K562 (cell line): ENCODE results near the gene PI4KA. TPM values are rescaled to one million over a fixed set of nuclear protein-coding genes. Genes with fewer than 3 reads are reported as not detected.

Experiments
- ATAC-seq: fragments of 200-7000 bp; cut with Tn5 transposase; 3 replicates; pipeline ENCODE4 v1.9.1; 2020; ENCODE audit warnings: moderate library complexity
- BruUV-seq: library from RNA; stranded (reverse); fragments of 400-500 nt; replicated peaks from 2 replicates; lab custom pipeline; 2021; lab: Mats Ljungman, UMichigan
- CTCF ChIA-PET: fragments of 300-600 bp; formaldehyde crosslinking; extraction: SDS; loops from one replicate; lab custom pipeline; 2021; ENCODE audit warnings: low intra/inter-chr PET ratio; lab: Yijun Ruan, JAX
- POLR2A ChIA-PET: fragments of 300-600, 350-650 bp; sonication (Branson Sonifier 250); formaldehyde crosslinking; extraction: SDS; loops from one replicate; lab custom pipeline; 2021; ENCODE audit warnings: antibody characterized with exemption, inconsistent platforms; lab: Yijun Ruan, JAX
- DNase-seq, 4 experiments: peaks; one replicate each; pipeline versions ENCODE4 v3.0.0 to v3.0.0-alpha.2; 2011 to 2018; ENCODE audit warnings: low spot score in 3 of 4, mixed read lengths in 3 of 4; ENCODE audit errors: extremely low read depth in 1 of 4
- FAIRE-seq: peaks from 2 replicates; lab custom pipeline; 2011; peaks lifted over from hg19 to GRCh38; lab: Jason Lieb, UNC
- H2AFZ ChIP-seq: 2 replicates; pipeline ENCODE4 v1.6.0; 2011; ENCODE audit warnings: low read depth, low read length, control low read depth, inconsistent platforms
- H3K27ac ChIP-seq: fragments of 200-600 bp; 3 replicates; pipeline ENCODE4 v1.8.0; 2011; ENCODE audit warnings: low read depth, mild to moderate bottlenecking, control low read depth, inconsistent platforms, low read length, moderate library complexity, mixed read lengths; ENCODE audit errors: extremely low read depth
- H3K27me3 ChIP-seq, 2 experiments: fragments of 300-600 bp in 1 of 2; 2 replicates in 1 of 2; 3 replicates in 1 of 2; pipeline versions ENCODE4 v1.6.0 to v1.8.0; 2011; ENCODE audit warnings: inconsistent platforms in 2 of 2, low read length in 2 of 2, mild to moderate bottlenecking in 1 of 2, mixed read lengths in 1 of 2, moderate library complexity in 1 of 2; ENCODE audit not compliant: control insufficient read depth in 2 of 2, insufficient read depth in 2 of 2
- H3K36me3 ChIP-seq: fragments of 300-600 bp; 3 replicates; pipeline ENCODE4 v1.8.0; 2011; ENCODE audit warnings: mild to moderate bottlenecking, low read length, inconsistent platforms; ENCODE audit not compliant: control insufficient read depth, insufficient read depth
- H3K4me1 ChIP-seq, 2 experiments: fragments of 200-600 bp in 1 of 2; replicated peaks in 1 of 2; 2 replicates in 1 of 2; 3 replicates in 1 of 2; pipeline versions ENCODE4 v1.5.1 to v1.8.0; 2011; ENCODE audit warnings: inconsistent platforms in 2 of 2, low read length in 2 of 2, mild to moderate bottlenecking in 1 of 2, mixed read lengths in 1 of 2, moderate library complexity in 1 of 2; ENCODE audit not compliant: control insufficient read depth in 2 of 2, insufficient read depth in 2 of 2
- H3K4me2 ChIP-seq: 2 replicates; pipeline ENCODE4 v1.6.1; 2011; ENCODE audit warnings: low read length, control low read depth, inconsistent platforms, mixed read lengths; ENCODE audit not compliant: insufficient read depth
- H3K4me3 ChIP-seq: fragments of 200-600 bp; sonication (generic), shearing (Covaris generic); 2 replicates; pipeline ENCODE4 v1.5.1; 2016; ENCODE audit warnings: control low read depth, inconsistent platforms
- H3K79me2 ChIP-seq: fragments of 200-600 bp; 3 replicates; pipeline ENCODE4 v1.8.0; 2011; ENCODE audit warnings: low read length, inconsistent platforms; ENCODE audit not compliant: control insufficient read depth, insufficient read depth
- H3K9ac ChIP-seq, 2 experiments: 2 replicates each; pipeline versions ENCODE4 v1.6.0 to v1.6.1; 2011; ENCODE audit warnings: low read depth in 2 of 2, low read length in 2 of 2, control low read depth in 1 of 2, inconsistent platforms in 1 of 2, mild to moderate bottlenecking in 1 of 2, mixed read lengths in 1 of 2; ENCODE audit not compliant: insufficient read depth in 1 of 2
- H3K9me1 ChIP-seq: one replicate; pipeline ENCODE4 v1.6.0; 2011; ENCODE audit warnings: inconsistent platforms, mild to moderate bottlenecking, low read length, moderate library complexity; ENCODE audit not compliant: control insufficient read depth, insufficient read depth
- H3K9me3 ChIP-seq: replicated peaks from 2 replicates; pipeline ENCODE4 v1.5.1; 2011; ENCODE audit warnings: low read depth, low read length, inconsistent platforms; ENCODE audit not compliant: control insufficient read depth, insufficient read depth
- H4K20me1 ChIP-seq: replicated peaks from 2 replicates; pipeline ENCODE4 v1.6.1; 2011; ENCODE audit warnings: low read length, inconsistent platforms, mixed read lengths; ENCODE audit not compliant: control insufficient read depth, insufficient read depth
- ARNT ChIP-seq, 2 experiments: fragments of 450-650 bp; IDR thresholded peaks; 2 replicates each; pipeline ENCODE4 v1.6.1; 2016; ENCODE audit warnings: mild to moderate bottlenecking in 1 of 2
- ATF7 ChIP-seq: fragments of 450-650 bp; IDR thresholded peaks from 2 replicates; pipeline ENCODE4 v1.7.1; 2014; ENCODE audit warnings: mild to moderate bottlenecking, moderate library complexity
- BCLAF1 ChIP-seq, 2 experiments: fragments of 450-650 bp in 1 of 2; IDR thresholded peaks; 2 replicates each; pipeline ENCODE4 v1.6.1; 2011 to 2017; ENCODE audit warnings: low read depth in 2 of 2, antibody characterized with exemption in 1 of 2, borderline replicate concordance in 1 of 2, low read length in 1 of 2, mild to moderate bottlenecking in 1 of 2, mixed read lengths in 1 of 2; ENCODE audit not compliant: control insufficient read depth in 1 of 2
- CEBPB ChIP-seq: fragments of 450-650 bp; IDR thresholded peaks from 2 replicates; pipeline ENCODE4 v1.6.1; 2016; ENCODE audit warnings: missing genetic modification characterization, missing compliant biosample characterization
- CHD2 ChIP-seq: IDR thresholded peaks from 2 replicates; pipeline ENCODE4 v1.6.1; 2011; ENCODE audit warnings: low read depth, low read length
- E2F1 ChIP-seq: sonication (generic); formaldehyde crosslinking; IDR thresholded peaks from 2 replicates; pipeline ENCODE4 v1.8.1; 2023; ENCODE audit warnings: mild to moderate bottlenecking, missing genetic modification reagents, moderate library complexity
- ESRRA ChIP-seq: fragments of 450-650 bp; IDR thresholded peaks from 2 replicates; pipeline ENCODE4 v1.6.1; 2014; ENCODE audit warnings: low read depth, mild to moderate bottlenecking, moderate library complexity, borderline replicate concordance
- KLF6 ChIP-seq: fragments of 250-450 bp; sonication (Bioruptor Pico); IDR thresholded peaks from 2 replicates; pipeline ENCODE4 v1.4.0; 2020; ENCODE audit warnings: mild to moderate bottlenecking, moderate library complexity, borderline replicate concordance
- MEF2D ChIP-seq: conservative IDR thresholded peaks from 2 replicates; pipeline ENCODE4 v1.6.1; 2016; ENCODE audit warnings: low read depth, missing genetic modification characterization, missing compliant biosample characterization
- MYNN ChIP-seq, 2 experiments: sonication (generic); formaldehyde crosslinking in 1 of 2; IDR thresholded peaks; 2 replicates each; pipeline versions ENCODE4 v1.5.0 to v1.6.1; 2016 to 2020; ENCODE audit warnings: antibody characterized with exemption in 1 of 2, missing genetic modification reagents in 1 of 2
- NEUROD1 ChIP-seq: fragments of 150-350 bp; IDR thresholded peaks from 2 replicates; pipeline ENCODE4 v1.6.1; 2014; ENCODE audit warnings: borderline replicate concordance, low read length, low read depth; ENCODE audit not compliant: partially characterized antibody
- PHTF2 ChIP-seq: fragments of 250-450 bp; sonication (Bioruptor Pico); IDR thresholded peaks from 2 replicates; pipeline ENCODE4 v1.5.0; 2021; ENCODE audit warnings: mild to moderate bottlenecking
- RBM34 ChIP-seq: fragments of 200-400 bp; formaldehyde crosslinking; IDR thresholded peaks from 2 replicates; pipeline ENCODE4 v1.6.1; 2018; ENCODE audit warnings: low read length, borderline replicate concordance; ENCODE audit not compliant: insufficient read depth
- TFAP4 ChIP-seq: sonication (generic); formaldehyde crosslinking; IDR thresholded peaks from 2 replicates; pipeline ENCODE4 v1.8.0; 2022; ENCODE audit warnings: missing genetic modification reagents, mild to moderate bottlenecking, moderate library complexity, borderline replicate concordance
- ZNF146 ChIP-seq: IDR thresholded peaks from one replicate; pipeline ENCODE4 v1.6.1; 2018; ENCODE audit warnings: missing compliant biosample characterization; ENCODE audit not compliant: unreplicated experiment
- ZNF408 ChIP-seq: fragments of 250-450 bp; sonication (Bioruptor Pico); IDR thresholded peaks from 2 replicates; pipeline ENCODE4 v1.4.0; 2020; ENCODE audit warnings: low read depth, mild to moderate bottlenecking, moderate library complexity
- WGBS: fragments of 100-300 bp; shearing (Covaris generic); methylation state at CpG from one replicate; pipeline ENCODE4 v1.1.6; 2016; ENCODE audit warnings: low coverage, mixed read lengths; ENCODE audit not compliant: insufficient coverage; ENCODE audit errors: missing lambda C conversion rate; 5-methylcytosine and 5-hydroxymethylcytosine counted together
- in situ Hi-C: fragments of 300-500 bp; cut with MboI; formaldehyde crosslinking; loops from 4 replicates; pipeline ENCODE4 v1.15.0; 2018; ENCODE audit warnings: inconsistent platforms, mixed read lengths
- intact Hi-C: fragments of 100-400 bp; cut with micrococcal nuclease; formaldehyde crosslinking; loops from 2 replicates; pipeline ENCODE4 v1.14.2; 2022
- polyA plus RNA-seq, 8 experiments: library from polyadenylated mRNA; depleted of rRNA in 4 of 8; stranded (reverse) in 5 of 8; unstranded in 3 of 8; fragments of >200 nt; fragmentation: Nextera tagmentation in 2 of 8; fragmentation: Illumina TruSeq in 1 of 8; extraction: Ambion mirVana in 2 of 8; extraction: Trizol in 1 of 8; gene quantifications; 2 replicates each; pipeline versions ENCODE4 v1.2.1 to v1.2.3, GENCODE V29; 2011 to 2014; ENCODE audit warnings: inconsistent platforms in 1 of 8, missing spikeins in 1 of 8
- total RNA-seq, 7 experiments: library from RNA; depleted of rRNA in 6 of 7; stranded (reverse); fragments of >200 nt in 6 of 7; fragmentation: Illumina TruSeq in 2 of 7; extraction: Trizol in 2 of 7; gene quantifications; 2 replicates each; pipeline versions ENCODE4 v1.2.1 to v1.2.3, GENCODE V29; 2011 to 2021; ENCODE audit warnings: low replicate concordance in 1 of 7

The PI4KA gene
- total and polyA plus RNA-seq, 9 of the 15 experiments (the other 6 are each of a cell fraction or from before 2014, with no cell fraction given): 7.3 to 187 (median 84.7) TPM

GRCh38 chr22:20884454-20884853, 25.8 kb upstream of the PI4KA start:
- Histone ChIP-seq H3K4me3 (no peak overlapping the region), H3K9ac (peak overlapping the region in 1 of 2 experiments; percentile 1; a peak in 1 of 4 replicates), H3K79me2 (no peaks in the 10 kb centered on the region), H3K27me3 (no peaks in the 10 kb centered on the region), H3K4me1 (peaks cover 12 to 14% of the 10 kb centered on the region in 2 experiments), H3K9me1 (peaks cover 9% of the 10 kb centered on the region), H4K20me1 (peaks cover 6% of the 10 kb centered on the region; the same call in 1 of the 2 replicates), H3K4me2 (no peak overlapping the region), H2AFZ (no peak overlapping the region), H3K9me3 (no peaks in the 10 kb centered on the region), H3K27ac (no peak overlapping the region), H3K36me3 (peaks cover 84% of the 10 kb centered on the region)
- ChIA-PET POLR2A (interaction anchor here (0.6 to 2.4 kb wide), 9 partner anchors 9 to 95 kb away, joined by 3 to 41 read pairs (median 7); partner anchors contain the start of gene CRKL), CTCF (interaction anchor here (1.1 to 3.3 kb wide), 6 partner anchors 26 to 139 kb away, joined by 3 to 25 read pairs (median 4); partner anchors contain the start of genes CRKL, PI4KA and SNAP29)
- in situ Hi-C loops: no loop called here
- intact Hi-C loops: loop anchor here (2.0 kb wide), 2 partner anchors 32 to 90 kb away; partner anchors contain the start of gene CRKL
- FAIRE-seq: no peak
- peak in 1 of 4 experiments; percentile 34 for DNase-seq
- no TSS peak for BruUV-seq
- WGBS: 59% methylated on average over 4 of the region's 4 CpGs
- ATAC-seq: no peak
- 0 out of 2 replicates have a peak, but pooled peaks have one; percentile 13 for TF ChIP-seq CEBPB (tag)
- no peak for TF ChIP-seq ESRRA
- TF ChIP-seq RBM34: no peak
- no peak for TF ChIP-seq ZNF146 (CRISPR knock-in tag)
- no peak for TF ChIP-seq MYNN (IDR thresholded peaks at IDR 0.05)
- TF ChIP-seq MYNN (CRISPR knock-in tag; IDR thresholded peaks at IDR 0.05): no peak
- no peak for TF ChIP-seq CHD2
- TF ChIP-seq ATF7: no peak
- TF ChIP-seq MEF2D (tag): 0 out of 2 replicates have a peak, but pooled peaks have one; percentile 32
- TF ChIP-seq BCLAF1 (IDR thresholded peaks at IDR 0.05; ENCODE audit: borderline replicate concordance in 1 of 2, control insufficient read depth in 1 of 2, low read depth in 2 of 2, low read length in 1 of 2): no peak
- 0 out of 2 replicates have a peak, but pooled peaks have one; percentile 13 for TF ChIP-seq TFAP4
- no peak for TF ChIP-seq KLF6 (CRISPR knock-in tag)
- TF ChIP-seq ARNT (IDR thresholded peaks at IDR 0.05): no peak
- no peak for TF ChIP-seq ZNF408 (CRISPR knock-in tag)
- TF ChIP-seq E2F1 (CRISPR knock-in tag): 0 out of 2 replicates have a peak, but pooled peaks have one; percentile 34
- TF ChIP-seq PHTF2 (CRISPR knock-in tag): no peak
- no peak for TF ChIP-seq NEUROD1
